CD4-positive, alpha-beta T cell (primary cell): ENCODE measurements around the gene PTPN7. TPM values are rescaled to one million over a fixed set of nuclear protein-coding genes. Genes with fewer than 3 reads are reported as not detected.

Source experiments
- ATAC-seq: fragments of 200-7000 bp; cut with Tn5 transposase; one replicate; pipeline ENCODE4 v1.10.0; 2022; ENCODE audit warnings: mild to moderate bottlenecking; ENCODE audit not compliant: poor library complexity
- CTCF ChIA-PET: fragments of 350-600 bp; sonication (Branson Sonifier 250); formaldehyde crosslinking; loops from one replicate; lab custom pipeline; 2021; ENCODE audit warnings: antibody characterized with exemption, inconsistent platforms; lab: Charles Lee
- POLR2A ChIA-PET: fragments of 350-600 bp; sonication (Branson Sonifier 250); formaldehyde crosslinking; loops from one replicate; lab custom pipeline; 2021; ENCODE audit warnings: antibody characterized with exemption, inconsistent platforms; lab: Charles Lee
- DNase-seq, 14 experiments: peaks; one replicate each; pipeline ENCODE4 v3.0.0-alpha.2; 2013 to 2020; ENCODE audit warnings: mixed read lengths in 2 of 14
- H3K27ac ChIP-seq, 2 donors: one replicate each; pipeline versions ENCODE4 v1.5.1 to v1.7.0; 2013; ENCODE audit warnings: low read length in 2 of 2, low read depth in 1 of 2, mild to moderate bottlenecking in 1 of 2
- H3K27me3 ChIP-seq, 2 experiments: 1 replicate in 1 of 2; 2 replicates in 1 of 2; pipeline versions ENCODE4 v1.6.1 to v1.7.0; 2013; ENCODE audit warnings: low read length in 2 of 2, control low read depth in 1 of 2, mild to moderate bottlenecking in 1 of 2, moderate library complexity in 1 of 2; ENCODE audit not compliant: insufficient read depth in 2 of 2, control insufficient read depth in 1 of 2
- H3K36me3 ChIP-seq: one replicate; pipeline ENCODE4 v1.6.1; 2013; ENCODE audit warnings: low read length, control low read depth; ENCODE audit not compliant: insufficient read depth
- H3K4me1 ChIP-seq: one replicate; pipeline ENCODE4 v1.6.1; 2013; ENCODE audit warnings: low read length, control low read depth; ENCODE audit not compliant: insufficient read depth
- H3K4me3 ChIP-seq: one replicate; pipeline ENCODE4 v1.5.1; 2013; ENCODE audit warnings: mild to moderate bottlenecking, low read length, moderate library complexity
- H3K9me3 ChIP-seq, 2 experiments: 1 replicate in 1 of 2; 2 replicates in 1 of 2; pipeline versions ENCODE4 v1.6.1 to v1.7.0; 2013; ENCODE audit warnings: low read length in 2 of 2, mild to moderate bottlenecking in 2 of 2, control low read depth in 1 of 2, moderate library complexity in 1 of 2; ENCODE audit not compliant: control insufficient read depth in 1 of 2, insufficient read depth in 1 of 2
- H3K27ac Mint-ChIP-seq: one replicate; pipeline ENCODE4 v1.8.0; 2020; ENCODE audit warnings: mixed read lengths
- H3K27me3 Mint-ChIP-seq: one replicate; pipeline ENCODE4 v1.8.0; 2021; ENCODE audit warnings: mixed read lengths
- H3K36me3 Mint-ChIP-seq: one replicate; pipeline ENCODE4 v1.8.0; 2021; ENCODE audit warnings: low read depth, mixed read lengths
- H3K4me1 Mint-ChIP-seq: one replicate; pipeline ENCODE4 v1.8.0; 2021; ENCODE audit warnings: low read depth, mixed read lengths
- H3K4me3 Mint-ChIP-seq: one replicate; pipeline ENCODE4 v1.8.0; 2020; ENCODE audit warnings: mild to moderate bottlenecking, mixed read lengths
- H3K9me3 Mint-ChIP-seq: one replicate; pipeline ENCODE4 v1.8.0; 2020; ENCODE audit warnings: mixed read lengths
- intact Hi-C, 2 experiments: fragments of 100-400 bp; cut with DNase I in 1 of 2; cut with micrococcal nuclease in 1 of 2; formaldehyde crosslinking; loops; one replicate each; pipeline versions ENCODE4 v1.15.1 to v1.9.0; 2023 to 2025; cut with DNase I, micrococcal nuclease
- total RNA-seq, 174 experiments: library from RNA in 2 of 174; stranded (reverse) in 2 of 174; gene quantifications; one replicate each; pipeline ENCODE4 v1.2.3 and lab custom pipeline; 2021 to 2026
- TF ChIP-seq, protein P1 (sequence below): fragments of 200-600 bp; IDR thresholded peaks from one replicate; pipeline ENCODE4 v1.8.0; 2022; ENCODE audit warnings: antibody characterized with exemption, mild to moderate bottlenecking

The PTPN7 gene
- total RNA-seq, 2 experiments from 2014 or later = 144 to 145 TPM

DNA sequence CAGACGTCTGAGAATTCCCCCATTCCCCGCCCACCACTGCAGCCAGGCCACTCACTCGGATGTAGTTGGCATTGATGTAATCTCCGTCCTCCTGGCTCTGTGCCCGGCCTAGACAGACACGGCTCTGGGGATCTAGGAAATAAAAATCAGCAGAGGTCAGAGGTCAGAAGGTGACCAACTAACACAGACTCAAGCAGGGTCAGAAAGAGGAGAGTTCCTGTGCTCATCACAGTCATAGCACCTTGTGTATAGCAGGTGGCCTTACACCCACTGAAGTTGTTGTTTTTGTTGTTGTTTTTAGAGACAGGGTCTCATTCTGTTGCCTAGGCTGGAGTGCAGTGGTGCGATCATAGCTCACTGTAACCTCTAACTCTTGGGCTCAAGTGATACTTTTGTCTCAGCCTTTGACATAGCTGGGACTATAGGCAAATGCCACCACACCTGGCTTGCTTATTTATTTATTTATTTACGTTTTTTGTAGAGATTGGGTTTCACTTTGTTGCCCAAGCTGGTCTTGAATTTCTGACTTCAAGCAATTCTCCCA is 4.9 kb downstream of the PTPN7 start:
- Mint-ChIP-seq H3K4me1 (peaks cover 57% of the 10 kb centered on the region), H3K27me3 (no peaks in the 10 kb centered on the region), H3K36me3 (peaks cover 89% of the 10 kb centered on the region), H3K27ac (peak overlapping the region; percentile 59), H3K4me3 (no peak overlapping the region), H3K9me3 (no peaks in the 10 kb centered on the region)
- H3K36me3 ChIP-seq = peaks cover 78% of the 10 kb centered on the region
- no peak for ATAC-seq
- POLR2A ChIA-PET = interaction anchor here (1.0 to 1.4 kb wide), 4 partner anchors 8 to 187 kb away, joined by 3 to 4 read pairs (median 4); no protein-coding TSS in a partner anchor
- H3K27ac ChIP-seq = peak overlapping the region in 1 of 2 donors; percentile 56
- H3K4me1 ChIP-seq = peaks cover 72% of the 10 kb centered on the region
- no peaks in the 10 kb centered on the region for H3K9me3 ChIP-seq
- H3K27me3 ChIP-seq = no peaks in the 10 kb centered on the region
- TF ChIP-seq, protein P1, sequence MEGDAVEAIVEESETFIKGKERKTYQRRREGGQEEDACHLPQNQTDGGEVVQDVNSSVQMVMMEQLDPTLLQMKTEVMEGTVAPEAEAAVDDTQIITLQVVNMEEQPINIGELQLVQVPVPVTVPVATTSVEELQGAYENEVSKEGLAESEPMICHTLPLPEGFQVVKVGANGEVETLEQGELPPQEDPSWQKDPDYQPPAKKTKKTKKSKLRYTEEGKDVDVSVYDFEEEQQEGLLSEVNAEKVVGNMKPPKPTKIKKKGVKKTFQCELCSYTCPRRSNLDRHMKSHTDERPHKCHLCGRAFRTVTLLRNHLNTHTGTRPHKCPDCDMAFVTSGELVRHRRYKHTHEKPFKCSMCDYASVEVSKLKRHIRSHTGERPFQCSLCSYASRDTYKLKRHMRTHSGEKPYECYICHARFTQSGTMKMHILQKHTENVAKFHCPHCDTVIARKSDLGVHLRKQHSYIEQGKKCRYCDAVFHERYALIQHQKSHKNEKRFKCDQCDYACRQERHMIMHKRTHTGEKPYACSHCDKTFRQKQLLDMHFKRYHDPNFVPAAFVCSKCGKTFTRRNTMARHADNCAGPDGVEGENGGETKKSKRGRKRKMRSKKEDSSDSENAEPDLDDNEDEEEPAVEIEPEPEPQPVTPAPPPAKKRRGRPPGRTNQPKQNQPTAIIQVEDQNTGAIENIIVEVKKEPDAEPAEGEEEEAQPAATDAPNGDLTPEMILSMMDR = no peak
- CTCF ChIA-PET = interaction anchor here (0.6 to 2.9 kb wide), 14 partner anchors 9 to 1745 kb away, joined by 3 to 22 read pairs (median 5); partner anchors contain the start of genes ARL8A, LGR6, PPP1R12B and UBE2T
- no peak overlapping the region for H3K4me3 ChIP-seq
- intact Hi-C loops = no loop called here
- peak in 3 of 14 experiments; percentile 9 to 69 (median 53) for DNase-seq

- TF ChIP-seq, protein P1 = peak; percentile 55
- Mint-ChIP-seq H3K4me3 (peak overlapping the region; percentile 2), H3K27ac (peak overlapping the region; percentile 59), H3K36me3 (peaks cover 89% of the 10 kb centered on the region), H3K4me1 (peaks cover 51% of the 10 kb centered on the region), H3K9me3 (no peaks in the 10 kb centered on the region), H3K27me3 (no peaks in the 10 kb centered on the region)
- Histone ChIP-seq H3K27ac (peak overlapping the region in 1 of 2 donors; percentile 56), H3K36me3 (peaks cover 85% of the 10 kb centered on the region), H3K27me3 (no peaks in the 10 kb centered on the region), H3K4me3 (no peak overlapping the region), H3K9me3 (no peaks in the 10 kb centered on the region), H3K4me1 (peaks cover 66% of the 10 kb centered on the region)
- ATAC-seq = peak; percentile 81
- ChIA-PET POLR2A (interaction anchor here (0.7 to 1.4 kb wide), 5 partner anchors 8 to 187 kb away, joined by 3 to 8 read pairs (median 4); no protein-coding TSS in a partner anchor), CTCF (interaction anchor here (0.6 to 2.9 kb wide), 14 partner anchors 10 to 1744 kb away, joined by 3 to 22 read pairs (median 5); partner anchors contain the start of genes ARL8A, LGR6, PPP1R12B and UBE2T)
- peak in 11 of 14 experiments; percentile 34 to 81 (median 44) for DNase-seq
- intact Hi-C loops = no loop called here
These were observed 5.5 kb downstream of the PTPN7 start for GRCh38 chr1:202154766-202155477.

- DNase-seq (no peak), ATAC-seq (no peak)
- Histone ChIP-seq H3K27me3 (no peaks in the 10 kb centered on the region), H3K4me1 (peaks cover 59% of the 10 kb centered on the region), H3K36me3 (peaks cover 90% of the 10 kb centered on the region), H3K4me3 (no peak overlapping the region), H3K9me3 (no peaks in the 10 kb centered on the region), H3K27ac (peak overlapping the region in 1 of 2 donors; percentile 56)
- H3K27me3 Mint-ChIP-seq = no peaks in the 10 kb centered on the region
- no peaks in the 10 kb centered on the region for H3K9me3 Mint-ChIP-seq
- peaks cover 89% of the 10 kb centered on the region for H3K36me3 Mint-ChIP-seq
- ChIA-PET CTCF (interaction anchor here (1.1 to 2.9 kb wide), 12 partner anchors 9 to 194 kb away, joined by 3 to 22 read pairs (median 6); partner anchors contain the start of genes ARL8A, LGR6, PPP1R12B and UBE2T), POLR2A (interaction anchor here (0.6 to 1.4 kb wide), 5 partner anchors 9 to 188 kb away, joined by 3 to 8 read pairs (median 4); no protein-coding TSS in a partner anchor)
- intact Hi-C loops = no loop called here
- peak overlapping the region; percentile 59 for H3K27ac Mint-ChIP-seq
- no peak overlapping the region for H3K4me3 Mint-ChIP-seq
- peaks cover 44% of the 10 kb centered on the region for H3K4me1 Mint-ChIP-seq
- TF ChIP-seq, protein P1 = no peak
These were observed 6.1 kb downstream of the PTPN7 start for GRCh38 chr1:202154148-202154765.
